WERI-Rb-1 (cell line): Measurements from ENCODE around the gene TMEM229A.
"Not testable (repeated sequence)": the region's sequence is repeated elsewhere in the genome, so short reads cannot be mapped to it uniquely, and the experiment has no call there.

Experiments
- DNase-seq: peaks from one replicate; pipeline ENCODE4 v3.0.0-alpha.2; 2020
- H3K27ac ChIP-seq: fragments of 250-450 bp; sonication (Bioruptor Pico); 2 replicates; pipeline ENCODE4 v1.5.1; 2020; ENCODE audit warnings: mild to moderate bottlenecking, moderate library complexity
- H3K27me3 ChIP-seq: fragments of 250-450 bp; sonication (Bioruptor Pico); 2 replicates; pipeline ENCODE4 v1.5.1; 2021; ENCODE audit warnings: mild to moderate bottlenecking, low read depth, moderate library complexity; ENCODE audit not compliant: insufficient read depth, severe bottlenecking
- H3K36me3 ChIP-seq: fragments of 250-450 bp; sonication (Bioruptor Pico); 2 replicates; pipeline ENCODE4 v1.5.1; 2020; ENCODE audit warnings: mild to moderate bottlenecking, moderate library complexity
- H3K4me3 ChIP-seq: 2 replicates; pipeline ENCODE4 v1.5.1; 2011; ENCODE audit warnings: low read depth, mild to moderate bottlenecking, control low read depth, low read length
- H3K9me3 ChIP-seq: fragments of 250-450 bp; sonication (Bioruptor Pico); 2 replicates; pipeline ENCODE4 v1.5.1; 2021; ENCODE audit warnings: mild to moderate bottlenecking, moderate library complexity; ENCODE audit not compliant: severe bottlenecking
- CTCF ChIP-seq: IDR thresholded peaks from 2 replicates; pipeline ENCODE4 v1.5.1; 2011; ENCODE audit warnings: low read depth, mild to moderate bottlenecking, control low read depth, inconsistent platforms, low read length

Gene TMEM229A

DNA sequence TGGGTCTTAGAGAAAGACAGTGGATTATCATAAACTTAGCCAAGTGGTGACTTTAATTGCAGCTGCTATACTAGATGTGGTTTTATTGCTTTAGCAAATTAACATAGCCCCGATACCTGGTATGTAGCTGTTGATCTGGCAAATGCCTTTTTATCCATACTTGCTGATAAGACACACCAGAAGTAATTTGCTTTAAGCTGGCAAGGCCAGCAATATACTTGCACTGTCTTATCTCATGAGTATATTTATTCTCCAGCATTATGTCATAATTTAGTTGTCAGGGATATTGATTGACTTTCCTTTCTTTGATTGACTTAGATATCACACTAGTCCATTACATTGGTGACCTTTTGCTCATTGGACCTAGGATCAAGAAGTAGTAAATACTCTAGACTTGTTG lies 12.8 kb downstream of the TMEM229A start:
- Histone ChIP-seq H3K27me3 (no peaks in the 10 kb centered on the region), H3K36me3 (no peaks in the 10 kb centered on the region), H3K4me3 (no peak overlapping the region), H3K27ac (no peak overlapping the region), H3K9me3 (no peaks in the 10 kb centered on the region)
- no peak for TF ChIP-seq CTCF
- no peak for DNase-seq

DNA sequence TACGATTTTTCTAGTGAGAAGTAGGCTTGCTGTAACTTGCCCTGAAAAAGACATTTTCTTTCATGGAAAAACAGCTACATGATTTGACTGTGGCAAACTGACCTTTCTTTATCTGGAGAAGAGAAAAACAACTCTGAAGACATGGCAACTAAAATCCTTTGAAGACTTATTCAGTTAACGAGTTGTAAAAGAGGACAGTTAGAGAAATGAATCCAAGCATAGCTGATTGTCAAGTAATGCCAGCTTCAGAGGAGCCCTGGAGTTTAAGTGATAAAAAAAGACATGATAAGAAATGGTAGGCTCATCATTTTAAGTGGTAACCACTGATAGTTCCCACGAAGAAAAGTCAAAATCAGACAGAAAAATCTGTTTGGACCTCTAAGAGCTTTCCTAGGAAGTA lies 19.6 kb downstream of the TMEM229A start:
- no peak overlapping the region for H3K4me3 ChIP-seq
- H3K27ac ChIP-seq: no peak overlapping the region
- no peak for TF ChIP-seq CTCF
- DNase-seq: no peak
- no peaks in the 10 kb centered on the region for H3K36me3 ChIP-seq
- no peaks in the 10 kb centered on the region for H3K9me3 ChIP-seq
- H3K27me3 ChIP-seq: no peaks in the 10 kb centered on the region

- Histone ChIP-seq H3K27me3 (no peaks in the 10 kb centered on the region), H3K4me3 (no peak overlapping the region), H3K36me3 (no peaks in the 10 kb centered on the region), H3K27ac (no peak overlapping the region), H3K9me3 (no peaks in the 10 kb centered on the region)
- no peak for TF ChIP-seq CTCF
- no peak for DNase-seq
These were observed 20.0 kb downstream of the TMEM229A start for GRCh38 chr7:124012864-124013263.

DNA sequence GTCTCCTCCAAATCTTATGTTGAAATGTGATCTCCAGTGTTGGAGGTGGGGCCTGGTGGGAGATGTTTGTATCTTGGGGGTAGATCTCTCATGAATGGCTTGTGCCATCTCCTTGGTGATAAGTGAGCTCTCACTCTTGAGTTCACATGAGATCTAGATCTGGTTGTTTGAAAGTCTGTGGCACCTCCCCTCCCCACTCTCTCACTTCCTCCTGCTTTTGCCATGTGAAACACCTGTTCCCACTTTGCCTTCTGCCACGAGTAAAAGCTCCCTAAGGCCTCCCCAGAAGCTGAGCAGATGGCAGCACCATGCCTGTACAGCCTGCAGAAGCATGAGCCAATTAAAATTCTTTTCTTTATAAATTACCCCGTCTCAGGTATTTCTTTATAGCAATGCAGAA lies 23.5 kb downstream of the TMEM229A start:
- Histone ChIP-seq H3K36me3 (no peaks in the 10 kb centered on the region), H3K4me3 (no peak overlapping the region), H3K27me3 (no peaks in the 10 kb centered on the region), H3K27ac (no peak overlapping the region), H3K9me3 (no peaks in the 10 kb centered on the region)
- TF ChIP-seq CTCF: no peak
- no peak for DNase-seq

DNA sequence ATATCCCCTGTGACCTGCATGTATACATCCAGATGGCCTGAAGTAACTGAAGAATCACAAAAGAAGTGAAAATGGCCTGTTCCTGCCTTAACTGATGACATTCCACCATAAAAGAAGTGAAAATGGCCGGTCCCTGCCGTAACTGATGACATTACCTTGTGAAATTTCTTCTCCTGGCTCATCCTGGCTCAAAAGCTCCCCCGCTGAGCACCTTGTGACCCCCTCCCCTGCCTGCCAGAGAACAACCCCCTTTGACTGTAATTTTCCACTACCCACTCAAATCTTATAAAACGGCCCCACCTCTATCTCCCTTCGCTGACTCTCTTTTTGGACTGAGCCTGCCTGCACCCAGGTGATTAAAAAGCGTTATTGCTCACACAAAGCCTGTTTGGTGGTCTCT lies 24.6 kb downstream of the TMEM229A start:
- not testable (repeated sequence) for DNase-seq, H3K27ac ChIP-seq, H3K36me3 ChIP-seq, H3K9me3 ChIP-seq, H3K4me3 ChIP-seq, H3K27me3 ChIP-seq

DNA sequence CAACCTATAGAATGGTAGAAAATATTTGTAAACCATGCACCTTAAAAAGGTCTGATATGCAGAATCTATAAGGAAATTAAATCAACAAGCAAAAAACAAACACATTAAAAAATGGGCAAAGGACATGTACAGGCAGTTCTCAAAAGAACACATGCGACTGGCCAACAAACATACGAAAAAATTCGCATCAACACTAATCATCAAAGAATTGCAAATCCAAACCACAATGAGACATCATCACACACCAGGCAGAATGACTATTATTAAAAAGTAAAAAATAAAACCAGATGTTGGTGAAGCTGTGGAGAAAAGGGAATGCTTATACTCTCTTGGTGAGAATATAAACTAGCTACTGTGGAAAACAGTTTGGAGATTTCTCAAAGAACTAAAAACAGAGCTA lies 33.2 kb downstream of the TMEM229A start:
- Histone ChIP-seq H3K4me3 (no peak overlapping the region), H3K9me3 (peaks cover 2% of the 10 kb centered on the region), H3K36me3 (no peaks in the 10 kb centered on the region), H3K27ac (no peak overlapping the region), H3K27me3 (no peaks in the 10 kb centered on the region)
- DNase-seq: no peak
- no peak for TF ChIP-seq CTCF
